ENCODE results near the gene KIDINS220. TPM values are rescaled to one million over a fixed set of nuclear protein-coding genes. Genes with fewer than 3 reads are reported as not detected.

KIDINS220 gene
- polyA plus RNA-seq, 10 donors = 52.0 to 84.9 (median 64.1) TPM

DNA sequence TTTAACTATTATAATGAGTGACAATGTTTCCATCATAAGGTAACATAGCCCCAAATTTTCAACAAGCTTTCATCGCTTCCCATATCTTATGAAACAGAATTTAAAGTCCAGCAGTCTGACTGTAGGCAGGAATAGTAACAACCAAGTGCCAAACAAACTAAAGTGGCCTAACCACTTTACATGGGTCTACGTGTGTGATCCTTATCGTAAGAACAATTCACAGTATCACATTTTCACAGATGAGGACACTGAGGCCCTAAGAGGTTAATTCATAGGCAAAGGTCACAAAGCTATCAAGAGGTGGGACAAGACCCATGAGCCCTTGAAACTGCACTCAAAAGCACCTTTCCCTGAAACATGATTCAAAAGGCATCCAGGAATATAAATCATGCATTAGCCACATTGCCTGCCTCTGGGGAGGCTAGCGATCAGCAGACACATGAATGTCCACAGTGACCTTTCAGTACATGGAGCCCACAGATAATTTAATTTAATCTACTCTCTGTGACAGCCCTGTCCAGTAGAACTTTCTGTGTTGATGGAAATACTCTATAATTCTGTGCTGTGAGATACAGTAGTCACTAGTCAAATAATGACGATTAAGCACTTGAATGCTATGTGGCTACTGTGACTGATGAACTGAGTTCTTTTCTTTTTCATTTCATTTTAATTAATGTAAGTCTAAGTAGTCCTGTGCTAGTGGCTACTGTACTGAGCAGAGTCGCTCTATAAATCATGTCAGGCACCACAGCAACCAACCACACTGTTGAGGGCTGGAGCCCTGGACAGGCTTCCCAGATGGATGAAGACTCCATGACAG is 30.3 kb downstream of the KIDINS220 start:
- DNase-seq = no peak

DNA sequence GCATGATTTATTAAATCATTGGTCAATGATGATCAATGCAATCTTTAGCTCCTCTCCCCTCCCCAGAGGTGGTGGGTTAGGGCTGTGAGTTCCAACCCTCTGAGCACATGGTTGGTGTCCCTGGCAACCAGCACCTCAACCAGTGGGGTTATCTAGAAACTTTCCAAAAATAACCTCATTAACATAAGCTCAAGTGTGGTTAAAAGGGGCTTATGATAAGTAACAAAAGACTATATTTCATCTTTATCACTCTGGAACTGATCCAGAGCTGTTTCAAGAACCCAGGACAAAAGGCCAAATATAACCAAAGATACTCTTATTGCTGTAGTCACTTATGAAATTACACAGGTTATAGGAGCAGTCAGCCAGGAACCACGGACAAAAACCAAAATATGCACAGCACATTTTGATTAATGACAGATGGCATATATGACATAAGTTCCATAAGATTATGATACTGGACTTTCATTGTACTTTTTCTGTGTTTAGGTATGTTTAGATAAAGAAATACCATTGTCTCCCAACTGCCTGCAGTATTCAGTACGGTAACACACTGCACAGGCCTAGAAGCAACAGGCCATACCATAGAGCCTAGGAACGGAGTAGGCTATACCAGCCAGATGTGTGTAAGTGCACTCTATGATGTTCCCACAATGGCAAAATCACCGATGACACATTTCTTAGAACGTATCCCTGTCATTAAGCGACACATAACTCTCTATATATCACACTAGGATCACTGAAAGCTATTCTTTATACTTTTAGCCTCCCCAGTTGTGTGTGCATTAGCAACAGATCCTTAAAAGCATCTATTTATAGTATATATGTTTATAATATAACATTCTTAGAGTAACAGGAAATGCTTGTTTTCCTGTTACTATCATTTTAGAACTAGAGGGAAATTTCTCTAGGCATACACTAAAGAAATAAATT is 31.9 kb downstream of the KIDINS220 start:
- DNase-seq = no peak

DNA sequence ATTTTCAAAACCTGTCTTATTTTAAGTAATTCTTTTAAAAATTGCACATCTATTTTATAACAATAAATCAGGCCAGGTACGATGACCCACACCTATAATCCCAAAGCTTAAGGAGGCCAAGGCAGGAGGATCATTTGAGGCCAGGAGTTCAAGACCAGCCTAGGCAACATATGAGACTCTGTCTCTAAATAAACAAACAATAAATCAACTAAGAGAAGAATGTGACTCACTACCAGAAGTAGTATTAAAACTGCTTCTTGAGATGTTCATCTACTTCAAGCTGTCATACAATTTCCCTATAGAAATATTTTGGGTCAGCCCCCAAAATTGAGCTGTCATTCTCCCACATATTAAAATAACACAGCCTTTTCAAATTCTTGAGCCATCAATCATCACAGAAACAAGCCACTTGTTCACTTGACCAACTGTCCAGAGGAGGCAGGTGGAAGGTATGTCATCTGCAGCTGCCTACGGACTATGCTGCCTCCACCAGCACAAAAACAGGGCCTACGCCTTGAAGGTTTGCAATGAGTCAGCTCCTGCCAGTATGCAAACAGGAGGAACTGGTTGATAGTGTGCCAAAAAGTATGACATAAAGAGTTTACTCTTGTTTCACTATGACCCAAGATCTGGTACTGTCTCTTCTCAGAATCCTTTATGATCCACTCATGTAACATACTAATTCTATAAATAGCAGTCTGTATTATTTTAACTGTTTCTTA is 33.6 kb downstream of the KIDINS220 start:
- DNase-seq = peak; percentile 18 to 51 (median 27)

DNA sequence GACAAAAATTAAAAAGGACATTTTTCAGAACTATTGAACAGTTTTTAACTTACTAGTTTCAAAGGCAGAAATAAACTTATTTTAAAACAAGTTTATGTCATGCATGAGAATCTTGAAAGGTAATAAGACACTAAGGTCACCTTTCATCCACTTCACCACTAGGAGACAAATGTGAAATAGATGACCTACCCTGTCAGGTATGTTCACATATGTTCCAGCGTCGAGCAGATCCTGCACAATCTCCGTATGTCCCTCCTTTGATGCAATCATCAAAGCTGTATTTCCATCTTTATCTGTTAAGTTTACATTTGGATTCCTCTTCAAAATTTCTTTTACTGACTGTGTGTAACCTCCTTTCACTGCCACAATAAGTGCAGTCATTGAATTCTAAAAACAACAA is 34.7 kb downstream of the KIDINS220 start:
- DNase-seq = no peak

DNA sequence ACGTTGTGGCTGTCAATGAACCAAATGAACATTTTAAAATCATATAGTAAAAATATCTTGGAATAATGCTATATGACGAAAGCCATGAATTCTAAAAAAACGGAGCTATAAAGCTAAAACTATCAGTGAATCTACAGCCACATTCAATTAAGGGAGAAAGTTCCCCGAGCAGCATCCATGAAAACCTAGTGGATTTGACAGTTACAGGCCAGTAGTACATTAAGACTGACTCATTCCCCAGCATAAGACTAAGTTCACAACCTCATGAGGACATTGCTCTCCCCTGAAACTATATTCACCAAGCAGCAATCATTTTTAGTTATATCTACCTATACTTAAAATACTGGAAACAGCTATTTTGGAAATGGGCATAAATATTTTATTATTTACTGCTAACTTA is 36.6 kb downstream of the KIDINS220 start:
- DNase-seq = no peak

DNA sequence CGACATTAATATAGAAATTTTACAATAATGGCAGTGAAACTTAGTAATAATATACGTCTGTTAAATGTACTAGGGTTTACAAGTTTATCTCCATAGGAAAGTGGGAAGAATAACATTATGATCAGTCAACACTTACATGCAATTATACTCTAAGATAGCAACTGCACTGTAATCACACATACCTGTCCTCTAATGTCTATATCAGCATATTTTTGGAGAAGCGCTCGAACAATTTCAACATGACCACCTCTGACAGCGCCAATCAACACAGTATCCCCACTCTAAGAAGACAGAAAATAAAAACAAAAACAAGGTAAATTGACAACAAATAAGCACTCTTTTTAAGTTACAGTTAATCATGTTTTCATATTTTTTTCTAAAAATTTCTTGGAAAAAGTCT is 37.2 kb downstream of the KIDINS220 start:
- no peak for DNase-seq

DNA sequence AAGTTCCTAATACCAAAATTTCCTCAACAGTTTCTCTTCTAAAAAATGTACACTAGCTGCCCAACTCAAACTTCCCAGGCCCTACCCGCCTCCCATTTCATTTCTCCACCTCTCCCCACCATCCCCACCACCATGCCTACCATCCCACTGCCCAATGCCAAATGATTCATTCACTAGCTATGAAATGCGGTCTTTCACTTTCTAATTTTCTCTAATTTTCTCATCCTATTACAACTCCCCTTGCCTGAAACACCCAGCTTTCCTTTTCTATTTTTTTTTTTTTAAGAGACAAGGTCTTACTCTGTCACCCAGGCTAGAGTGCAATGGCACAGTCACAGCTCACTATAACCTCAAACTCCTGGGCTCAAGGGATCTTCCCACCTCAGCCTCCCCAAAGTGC is 38.4 kb downstream of the KIDINS220 start:
- no peak for DNase-seq

DNA sequence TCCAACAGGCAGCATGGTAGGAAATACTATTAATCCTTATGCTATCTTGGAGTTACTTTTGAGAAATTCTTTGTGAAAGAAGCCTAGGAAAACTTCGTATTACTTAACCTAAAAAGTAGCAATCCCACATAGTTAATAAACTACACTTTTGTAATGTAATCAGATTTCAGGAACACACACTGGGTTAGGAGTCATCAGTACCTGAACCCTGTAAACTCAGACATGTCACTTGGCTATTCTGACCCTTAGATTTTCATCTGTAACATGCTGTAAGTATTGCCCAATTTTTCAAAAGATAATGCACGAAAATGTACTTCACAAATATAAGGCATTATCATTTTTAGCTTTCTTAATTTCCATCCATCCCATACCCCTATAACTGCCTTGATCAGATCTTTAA is 39.0 kb downstream of the KIDINS220 start:
- DNase-seq = no peak

DNA sequence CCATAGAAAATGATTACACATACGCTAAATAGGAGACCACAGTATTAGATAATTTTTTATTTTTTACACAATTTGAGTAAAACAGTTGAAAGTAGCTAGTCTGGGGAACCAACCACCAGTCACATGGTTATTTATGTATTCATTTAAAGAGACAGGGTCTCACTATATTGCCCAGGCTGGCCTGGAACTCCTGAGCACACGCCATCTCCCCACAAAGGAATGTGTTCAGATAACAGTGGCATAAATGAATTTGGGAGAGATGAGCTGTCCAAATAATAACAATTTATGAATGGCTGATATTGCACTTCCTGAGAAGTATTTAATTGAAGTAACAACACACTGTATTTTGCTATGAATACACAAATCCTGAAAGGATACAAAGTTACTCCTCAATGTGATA is 39.7 kb downstream of the KIDINS220 start:
- no peak for DNase-seq

DNA sequence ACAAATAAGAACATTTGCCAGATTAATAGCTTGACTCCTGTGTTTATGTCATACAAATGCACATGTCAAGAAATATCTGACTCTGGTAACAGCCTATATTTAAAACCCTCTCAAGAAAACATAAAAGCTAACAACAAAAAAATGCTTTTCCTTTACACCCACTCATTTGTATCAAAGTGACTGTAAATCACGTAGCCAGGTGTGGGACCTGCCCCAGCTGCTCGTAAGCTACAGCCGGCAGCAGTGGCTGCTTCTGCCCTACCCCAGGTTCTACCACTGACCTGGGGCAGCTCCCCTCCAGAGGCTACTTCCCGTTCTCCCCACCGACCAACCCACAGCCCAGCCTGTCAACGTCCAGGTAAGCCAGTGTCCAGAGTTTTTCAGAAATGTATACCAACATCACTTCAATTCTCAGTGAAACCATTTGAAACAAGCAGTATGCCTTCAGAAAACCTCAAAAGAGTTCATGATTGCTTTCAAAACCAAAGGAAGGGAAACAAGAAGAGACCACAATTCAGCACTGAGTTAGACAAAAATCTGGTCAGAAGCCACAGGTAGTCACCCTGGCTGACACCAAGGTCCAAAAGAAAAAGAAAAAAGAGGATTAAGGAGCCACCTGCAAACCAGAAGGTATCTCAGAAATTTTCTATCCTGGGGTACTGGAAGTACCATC is 40.4 kb downstream of the KIDINS220 start:
- DNase-seq = no peak

DNA sequence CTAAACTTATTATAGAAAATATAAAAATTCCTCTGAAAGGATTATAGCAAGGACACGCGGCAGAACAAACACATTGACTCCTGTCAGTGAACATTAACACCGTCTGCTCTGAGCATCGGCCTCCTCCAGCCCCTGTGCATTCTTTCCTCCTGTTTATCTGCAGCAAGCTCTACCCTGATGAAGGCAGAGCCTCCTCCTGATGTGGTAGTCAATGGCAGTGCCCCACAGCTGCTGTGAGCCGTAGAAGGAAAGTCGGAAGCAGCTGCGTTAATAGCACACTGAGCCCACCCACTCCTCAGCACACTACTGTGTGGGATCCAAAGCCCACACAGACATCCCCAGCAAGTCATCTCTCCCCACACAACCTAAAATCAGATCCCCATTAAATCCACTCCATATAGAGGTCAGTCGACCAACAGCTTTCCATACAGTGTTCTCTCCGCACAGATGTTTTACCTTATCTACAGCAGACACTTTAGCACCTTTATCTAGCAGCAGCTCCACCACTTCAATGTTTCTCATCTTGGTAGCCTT is 41.0 kb downstream of the KIDINS220 start:
- no peak for DNase-seq

DNA sequence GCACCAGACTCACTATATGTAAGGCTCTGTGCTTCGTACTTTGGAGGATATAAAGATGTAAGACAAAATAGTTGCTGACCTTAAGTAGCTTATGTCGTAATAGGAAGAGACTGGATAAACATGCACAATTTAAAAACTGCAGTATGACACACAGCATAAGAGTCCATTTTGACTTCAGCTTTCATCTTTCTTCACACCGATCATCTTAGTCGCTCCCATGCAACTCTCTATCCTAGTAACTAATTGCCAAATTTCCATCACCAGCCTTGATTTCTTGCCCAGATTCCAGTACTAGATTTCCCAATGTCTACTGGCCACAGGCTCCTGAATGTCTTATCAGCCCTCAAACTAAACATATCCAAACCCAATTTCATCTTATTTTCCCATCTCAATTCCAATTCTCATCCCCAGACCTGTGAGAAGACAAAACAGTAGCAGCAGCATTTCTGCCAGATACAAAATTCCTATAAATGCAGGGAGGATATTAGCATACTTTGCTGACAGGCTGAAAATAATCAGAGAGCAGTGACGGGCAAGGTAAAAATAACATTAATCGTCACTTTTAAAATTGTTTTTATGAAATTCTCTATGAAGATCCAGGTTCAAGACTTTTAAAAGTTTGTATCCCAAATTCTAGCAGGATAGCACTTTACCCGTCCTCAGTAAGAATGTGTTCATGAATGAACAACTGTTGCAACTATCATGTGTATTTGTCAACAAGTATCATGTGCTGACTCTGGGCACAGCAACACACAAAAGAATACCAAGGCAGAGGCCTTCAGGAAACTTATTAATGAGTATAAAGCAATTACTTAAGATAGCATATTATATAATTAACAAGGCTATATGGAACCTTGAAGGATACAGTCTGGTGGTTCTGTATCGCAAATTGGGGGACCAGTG is 42.2 kb downstream of the KIDINS220 start:
- DNase-seq = peak in 1 of 3 donors; percentile 49

DNA sequence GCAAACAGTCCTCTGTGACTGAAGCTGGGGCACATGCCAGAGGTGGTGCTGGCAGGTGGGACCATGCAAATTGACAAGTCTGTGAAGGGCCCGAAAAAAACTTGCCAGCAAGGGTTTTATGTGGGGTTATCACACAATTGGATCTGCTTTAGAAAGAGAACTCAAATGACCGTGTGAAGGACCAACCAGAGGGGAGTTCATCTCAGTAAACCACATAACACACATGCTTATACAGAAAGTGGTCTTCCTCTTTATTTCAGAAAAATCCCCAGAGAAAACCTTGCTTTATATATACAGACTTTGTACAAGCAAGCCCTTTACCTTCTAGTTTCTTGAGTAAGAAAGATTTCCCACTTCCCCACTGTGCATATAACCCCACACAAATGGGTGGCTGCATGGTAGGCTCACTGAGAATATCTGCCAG is 46.7 kb downstream of the KIDINS220 start:
- DNase-seq = no peak

DNA sequence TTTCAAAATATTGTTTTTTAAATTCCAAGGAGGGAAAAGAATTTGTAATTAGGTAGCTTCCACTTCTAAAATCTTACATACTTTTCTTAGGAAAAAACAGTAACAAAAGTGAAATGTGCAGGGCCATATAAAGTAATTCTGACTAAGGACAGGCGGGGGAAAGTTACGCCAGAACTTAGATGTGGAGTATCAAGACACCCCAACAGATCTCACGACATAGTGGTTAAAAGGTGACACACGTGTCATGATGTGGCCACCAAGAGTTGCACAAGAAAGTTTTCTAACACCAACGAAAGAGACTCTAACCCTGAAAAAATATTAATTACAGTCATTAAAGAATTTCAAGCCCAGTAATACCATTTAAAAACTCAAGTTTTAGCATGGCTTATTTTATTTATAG is 51.0 kb downstream of the KIDINS220 start:
- DNase-seq = no peak

DNA sequence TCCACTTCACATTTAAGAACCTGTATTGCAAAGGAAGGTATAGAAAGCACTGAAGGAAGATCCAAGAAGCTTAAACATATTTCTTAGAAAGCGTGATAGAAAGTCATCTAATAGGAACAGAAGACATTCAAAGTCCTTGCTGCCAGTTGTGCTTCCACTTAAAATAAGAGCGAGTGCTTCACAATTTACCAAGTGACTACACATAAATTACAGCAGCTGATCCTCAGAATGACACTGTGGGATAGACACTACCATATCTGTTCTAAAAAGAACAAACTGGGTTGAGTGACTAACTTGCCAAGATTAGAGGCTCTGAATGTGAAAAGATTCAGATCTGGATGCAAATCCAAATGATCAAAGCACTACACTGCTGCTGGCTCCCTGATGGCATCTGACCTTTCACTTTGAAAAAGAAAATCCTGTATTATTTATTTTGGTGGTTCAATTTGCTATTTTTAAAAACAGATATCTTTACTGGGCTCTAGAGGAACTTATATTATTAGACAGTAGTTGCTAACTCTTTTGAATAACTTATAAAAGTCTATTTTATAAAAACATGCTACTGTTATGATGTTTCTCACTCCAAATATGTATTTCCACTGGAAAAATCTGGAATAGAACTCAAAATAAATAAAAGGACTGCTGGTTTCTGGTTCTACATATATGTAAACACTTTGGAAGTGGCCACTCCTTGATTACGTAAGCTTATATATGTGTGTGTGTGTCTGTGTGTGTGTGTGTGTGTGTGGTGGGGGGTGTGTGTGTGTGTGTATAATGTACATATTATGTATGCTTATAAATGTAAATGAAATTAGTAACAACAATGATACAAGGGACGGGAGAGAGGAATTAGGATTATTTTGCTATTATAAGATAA is 57.4 kb downstream of the KIDINS220 start:
- DNase-seq = no peak

DNA sequence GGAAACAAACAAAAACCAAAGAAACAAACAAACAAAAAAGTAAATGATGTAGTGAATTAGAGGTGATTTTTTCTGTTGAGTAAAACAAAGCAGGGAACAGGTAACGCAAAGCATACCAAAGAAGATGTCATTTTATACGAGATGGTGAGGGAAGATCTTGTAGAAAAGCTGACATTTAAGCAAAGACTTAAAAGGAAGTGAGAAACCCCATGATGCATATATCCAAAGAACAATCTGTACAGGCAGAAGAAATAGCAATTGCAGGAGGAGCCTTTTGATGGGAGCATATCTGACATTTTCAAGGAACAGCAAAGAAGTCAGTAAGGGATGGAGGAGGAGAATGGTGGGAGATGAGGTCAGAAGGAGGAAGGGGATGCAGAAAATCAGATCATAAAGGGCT is 63.0 kb downstream of the KIDINS220 start:
- no peak for DNase-seq

DNA sequence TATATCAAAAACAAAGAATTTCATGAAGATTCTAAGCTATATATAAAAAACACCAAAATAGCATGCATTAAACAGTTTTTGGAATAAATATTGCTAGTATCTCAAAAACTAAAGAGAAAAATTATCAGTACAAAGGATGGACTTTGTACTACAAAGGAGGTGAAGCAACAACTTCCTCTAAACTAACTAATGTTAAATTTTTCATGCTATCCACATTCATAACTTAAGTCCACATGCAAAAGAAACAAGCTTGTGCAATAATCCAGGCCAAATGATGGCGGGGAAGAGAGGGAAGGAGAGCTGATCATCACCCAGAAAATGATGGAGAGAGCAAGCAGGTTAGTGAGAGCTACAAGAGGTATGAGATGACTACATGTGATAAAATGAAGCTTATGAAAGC is 70.1 kb downstream of the KIDINS220 start:
- no peak for DNase-seq

DNA sequence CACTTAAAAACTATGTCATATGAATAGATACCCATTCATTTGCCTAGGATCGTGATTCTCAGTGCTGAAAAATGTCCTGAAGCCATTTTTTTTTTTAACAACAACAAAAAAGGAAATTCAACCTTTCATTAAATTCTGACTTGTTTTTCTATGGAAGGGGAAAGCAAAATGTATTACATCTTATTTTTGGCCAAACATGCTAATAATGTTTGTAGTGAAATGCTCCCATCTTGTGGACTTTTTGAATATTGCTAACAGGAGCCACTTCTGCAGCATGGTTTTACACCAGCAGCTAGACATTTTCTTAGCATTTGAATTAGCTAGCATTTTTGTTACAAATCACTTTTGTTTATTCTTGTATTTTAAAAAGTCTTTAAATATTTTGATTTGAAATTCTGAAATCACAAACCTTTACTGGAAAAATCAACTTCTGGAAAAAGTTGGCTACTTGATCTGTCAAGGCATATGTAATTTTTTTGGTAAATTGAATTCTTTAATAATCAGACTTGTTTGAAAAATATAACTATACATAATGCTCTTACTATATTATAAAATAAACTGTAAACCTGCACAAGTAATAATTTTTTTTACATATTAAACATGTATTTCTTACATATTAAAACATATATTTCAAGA is 75.8 kb downstream of the KIDINS220 start:
- DNase-seq = peak; percentile 30 to 65 (median 36)

DNA sequence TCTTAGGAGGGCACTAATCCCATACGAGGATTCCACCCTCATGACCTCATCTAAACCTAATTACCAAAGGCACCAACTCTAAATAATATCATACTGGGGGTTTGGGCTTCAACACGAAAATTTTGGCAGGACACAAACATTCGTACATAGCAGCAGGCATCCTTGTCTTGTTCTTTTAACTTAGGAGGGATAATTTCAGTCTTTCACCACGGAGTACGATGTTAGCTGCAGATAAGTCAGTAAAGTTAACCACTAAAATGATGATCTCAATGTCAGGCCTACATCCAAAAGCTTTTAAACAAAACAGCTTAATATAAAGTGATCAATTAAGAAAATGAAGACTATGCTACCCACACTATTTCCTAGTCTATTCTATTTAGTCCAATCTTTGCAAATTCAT is 80.7 kb downstream of the KIDINS220 start:
- no peak for DNase-seq

All from muscle of back (tissue), 11 donors.